Raji (cell line): ENCODE results near the gene PTPRN2.

ENCODE experiments used
- POLR2A ChIP-seq: IDR thresholded peaks from 2 replicates; pipeline ENCODE4 v1.6.1; 2011; ENCODE audit warnings: low read depth, low read length, control low read depth; ENCODE audit not compliant: insufficient read depth

The PTPRN2 gene

GRCh38 chr7:157764193-157764592 is 823.4 kb downstream of the PTPRN2 start:
- no peak for TF ChIP-seq POLR2A

- no peak for TF ChIP-seq POLR2A
Observed at GRCh38 chr7:157763279-157764000, 824.2 kb downstream of the PTPRN2 start.

GRCh38 chr7:157762824-157763223 is 824.8 kb downstream of the PTPRN2 start:
- no peak for TF ChIP-seq POLR2A

- TF ChIP-seq POLR2A, result no peak
Observed at GRCh38 chr7:157760004-157760730, 827.5 kb downstream of the PTPRN2 start.

GRCh38 chr7:157759246-157759805 is 828.3 kb downstream of the PTPRN2 start:
- TF ChIP-seq POLR2A, result no peak

- TF ChIP-seq POLR2A, result no peak
Observed at GRCh38 chr7:157758468-157759245, 829.0 kb downstream of the PTPRN2 start.

GRCh38 chr7:157757776-157758467 is 829.7 kb downstream of the PTPRN2 start:
- TF ChIP-seq POLR2A, result no peak

- no peak for TF ChIP-seq POLR2A
Observed at GRCh38 chr7:157757211-157757610, 830.4 kb downstream of the PTPRN2 start.

- no peak for TF ChIP-seq POLR2A
Observed at GRCh38 chr7:157755741-157756140, 831.9 kb downstream of the PTPRN2 start.

- TF ChIP-seq POLR2A, result no peak
Observed at GRCh38 chr7:157754416-157754790, 833.2 kb downstream of the PTPRN2 start.

GRCh38 chr7:157753713-157754415 is 833.8 kb downstream of the PTPRN2 start:
- no peak for TF ChIP-seq POLR2A

GRCh38 chr7:157752832-157753291 is 834.8 kb downstream of the PTPRN2 start:
- no peak for TF ChIP-seq POLR2A

GRCh38 chr7:157751951-157752673 is 835.5 kb downstream of the PTPRN2 start:
- TF ChIP-seq POLR2A, result no peak
